Upper lobe of right lung (tissue), 1 donor: Measurements from ENCODE around the gene HIGD1B. TPM values are rescaled to one million over a fixed set of nuclear protein-coding genes. Genes with fewer than 3 reads are reported as not detected.

Experiments
- ATAC-seq: fragments of 200-7000 bp; cut with Tn5 transposase; one replicate; pipeline ENCODE4 v1.9.1; 2020; ENCODE audit warnings: mild to moderate bottlenecking, moderate library complexity
- DNase-seq: peaks from one replicate; pipeline ENCODE4 v3.0.0-alpha.2; 2020
- H3K27ac ChIP-seq: fragments of 200-600 bp; one replicate; pipeline ENCODE4 v1.8.0; 2022
- H3K27me3 ChIP-seq: fragments of 200-600 bp; one replicate; pipeline ENCODE4 v1.8.0; 2022; ENCODE audit warnings: mild to moderate bottlenecking
- H3K36me3 ChIP-seq: fragments of 200-600 bp; one replicate; pipeline ENCODE4 v1.8.0; 2022
- H3K4me1 ChIP-seq: fragments of 200-600 bp; one replicate; pipeline ENCODE4 v1.8.0; 2022
- H3K4me3 ChIP-seq: fragments of 200-600 bp; one replicate; pipeline ENCODE4 v1.8.0; 2022; ENCODE audit warnings: mild to moderate bottlenecking
- H3K9me3 ChIP-seq: fragments of 200-600 bp; one replicate; pipeline ENCODE4 v1.8.0; 2022
- intact Hi-C: fragments of 100-400 bp; cut with DNase I; formaldehyde crosslinking; loops from one replicate; pipeline ENCODE4 v1.11.0; 2022
- long read RNA-seq: library from polyadenylated mRNA; unstranded; transcript quantifications from one replicate; pipeline ENCODE4 v2.0.0, GENCODE V29; 2021
- total RNA-seq: library from RNA; stranded (reverse); fragmentation: NEBNext Ultra II Directional; extraction: Animal tissue kit (Norgen Biotek cat#: 25700); gene quantifications from one replicate; pipeline ENCODE4 v1.2.1, GENCODE V29; 2021
- TF ChIP-seq, protein P1 (sequence below): fragments of 200-600 bp; IDR thresholded peaks from one replicate; pipeline ENCODE4 v1.8.0; 2022; ENCODE audit warnings: antibody characterized with exemption
- donor health status: DM: no; HTN: yes; CAD: no; lungs with severe emphysema.

Gene HIGD1B
- 36.4 TPM for total RNA-seq
- long read RNA-seq, partial matches to known transcripts, result 0 of 8 reads
- long read RNA-seq, other reads (novel, unspliced or antisense), result 6 of 8 reads

DNA sequence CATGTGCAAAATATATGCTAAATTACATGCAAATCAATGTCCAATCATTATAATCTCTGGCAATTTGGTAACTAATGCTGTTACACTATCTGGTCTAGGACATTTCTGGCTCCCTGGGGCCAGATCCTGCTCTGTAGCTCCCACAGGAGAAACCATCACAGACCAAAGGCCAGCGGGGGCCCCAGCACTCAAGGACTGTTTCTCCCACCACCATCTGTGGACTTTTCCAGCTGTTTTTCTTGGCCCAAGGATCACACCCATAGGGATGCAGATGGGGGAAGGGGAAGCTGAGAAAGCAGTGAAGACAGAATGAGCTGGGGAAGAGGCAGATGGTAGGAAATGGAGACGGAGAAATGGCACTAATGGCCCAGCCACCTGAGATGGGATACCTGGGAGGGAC, at the start of gene HIGD1B:
Gene HIGD1B (plus strand): TSS at position 298 of the 400 bp plus-strand sequence. CDS start 270 bp downstream, outside the sequence.
- peaks cover 28% of the 10 kb centered on the region for H3K36me3 ChIP-seq
- no peak within 1 kb of the TSS for H3K27ac ChIP-seq
- H3K4me3 ChIP-seq, result no peak within 1 kb of the TSS
- TF ChIP-seq, protein P1, sequence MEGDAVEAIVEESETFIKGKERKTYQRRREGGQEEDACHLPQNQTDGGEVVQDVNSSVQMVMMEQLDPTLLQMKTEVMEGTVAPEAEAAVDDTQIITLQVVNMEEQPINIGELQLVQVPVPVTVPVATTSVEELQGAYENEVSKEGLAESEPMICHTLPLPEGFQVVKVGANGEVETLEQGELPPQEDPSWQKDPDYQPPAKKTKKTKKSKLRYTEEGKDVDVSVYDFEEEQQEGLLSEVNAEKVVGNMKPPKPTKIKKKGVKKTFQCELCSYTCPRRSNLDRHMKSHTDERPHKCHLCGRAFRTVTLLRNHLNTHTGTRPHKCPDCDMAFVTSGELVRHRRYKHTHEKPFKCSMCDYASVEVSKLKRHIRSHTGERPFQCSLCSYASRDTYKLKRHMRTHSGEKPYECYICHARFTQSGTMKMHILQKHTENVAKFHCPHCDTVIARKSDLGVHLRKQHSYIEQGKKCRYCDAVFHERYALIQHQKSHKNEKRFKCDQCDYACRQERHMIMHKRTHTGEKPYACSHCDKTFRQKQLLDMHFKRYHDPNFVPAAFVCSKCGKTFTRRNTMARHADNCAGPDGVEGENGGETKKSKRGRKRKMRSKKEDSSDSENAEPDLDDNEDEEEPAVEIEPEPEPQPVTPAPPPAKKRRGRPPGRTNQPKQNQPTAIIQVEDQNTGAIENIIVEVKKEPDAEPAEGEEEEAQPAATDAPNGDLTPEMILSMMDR, result no peak
- DNase-seq (no peak), ATAC-seq (no peak)
- intact Hi-C loops, result no loop called here
- no peaks in the 10 kb centered on the region for H3K9me3 ChIP-seq
- H3K4me1 ChIP-seq, result no peaks in the 10 kb centered on the region
- no peaks in the 10 kb centered on the region for H3K27me3 ChIP-seq

DNA sequence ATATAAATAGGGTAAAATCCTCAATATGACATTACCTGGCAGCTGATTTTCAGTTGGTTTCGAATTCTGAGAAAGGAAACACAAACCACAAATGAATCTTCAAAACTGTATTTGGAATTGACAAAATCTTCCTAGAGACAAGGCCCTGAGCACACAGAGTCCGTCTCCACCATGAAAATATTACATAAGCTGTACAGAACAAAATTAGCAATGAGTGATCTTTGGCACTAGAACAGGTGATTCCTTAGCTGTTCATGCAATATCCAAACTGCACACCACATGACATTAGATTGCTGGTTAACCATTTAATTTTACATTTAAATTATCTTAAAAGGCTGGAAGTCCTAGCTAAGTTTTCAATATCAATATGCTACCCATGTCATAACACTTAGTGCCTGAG, 49.3 kb upstream of the HIGD1B start:
- Histone ChIP-seq H3K4me3 (no peak overlapping the region), H3K9me3 (no peaks in the 10 kb centered on the region), H3K27me3 (no peaks in the 10 kb centered on the region), H3K27ac (no peak overlapping the region), H3K36me3 (no peaks in the 10 kb centered on the region), H3K4me1 (peaks cover 7% of the 10 kb centered on the region)
- intact Hi-C loops, result no loop called here
- DNase-seq (no peak), ATAC-seq (no peak)
- TF ChIP-seq, protein P1, result no peak

DNA sequence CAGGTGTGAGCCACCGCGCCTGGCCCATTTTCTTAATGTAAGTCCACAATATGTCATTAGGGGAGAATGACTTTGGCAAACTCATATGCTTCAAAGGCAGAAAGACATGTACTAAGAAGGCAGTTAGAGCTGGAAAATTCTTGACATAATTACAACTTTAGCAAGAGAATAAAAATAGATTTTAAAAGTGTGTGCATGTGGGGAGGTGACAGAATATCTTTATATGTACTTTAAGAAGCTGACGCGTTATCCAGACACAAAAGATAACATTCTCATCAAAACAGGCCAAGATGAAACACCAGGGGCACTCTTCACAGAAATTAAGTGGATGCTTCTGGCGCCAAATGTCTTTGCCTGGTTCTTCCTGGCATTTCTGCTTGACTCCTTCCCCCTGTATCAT, 45.8 kb upstream of the HIGD1B start:
- DNase-seq (no peak), ATAC-seq (no peak)
- Histone ChIP-seq H3K27me3 (no peaks in the 10 kb centered on the region), H3K4me1 (no peaks in the 10 kb centered on the region), H3K9me3 (no peaks in the 10 kb centered on the region), H3K4me3 (no peak overlapping the region), H3K27ac (no peak overlapping the region), H3K36me3 (no peaks in the 10 kb centered on the region)
- TF ChIP-seq, protein P1, result no peak
- intact Hi-C loops, result no loop called here

DNA sequence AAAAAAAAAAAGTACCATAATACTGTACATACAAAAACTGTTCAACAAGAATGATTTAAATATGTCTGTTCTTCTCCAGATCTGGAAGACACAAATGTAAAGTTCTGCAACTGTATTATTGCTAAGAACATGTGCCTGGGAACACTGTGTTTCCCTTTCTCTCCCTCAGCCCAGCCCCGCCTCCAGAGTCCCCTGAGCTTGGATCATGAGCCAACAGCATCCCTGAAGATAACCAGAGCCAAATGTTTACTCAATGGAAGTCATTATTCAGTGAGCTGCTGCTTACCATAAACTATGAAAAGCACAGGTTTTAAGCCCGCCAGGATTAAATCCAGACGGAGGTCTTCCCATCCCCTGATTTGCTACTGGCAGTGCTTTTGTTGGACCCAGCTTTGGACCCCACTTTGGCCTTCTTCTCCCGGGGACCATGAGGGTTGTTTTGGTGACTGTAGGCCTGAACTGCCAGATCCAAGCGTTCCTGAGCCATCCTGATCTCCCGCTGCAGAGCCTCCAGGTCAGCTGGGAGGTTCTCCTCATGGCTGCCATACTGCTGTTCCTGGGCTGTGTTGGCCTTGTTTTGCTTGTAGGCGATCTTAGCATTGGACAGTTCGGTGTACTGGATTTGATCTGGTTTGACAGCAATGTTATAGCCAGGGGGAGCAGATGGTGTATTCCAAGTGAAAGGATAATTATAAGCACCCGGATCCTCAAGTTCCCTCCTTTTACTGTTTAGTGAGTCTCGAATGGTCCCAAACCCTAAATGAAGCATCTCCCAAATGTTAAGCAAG, 43.2 kb upstream of the HIGD1B start:
- Histone ChIP-seq H3K9me3 (no peaks in the 10 kb centered on the region), H3K27ac (no peak overlapping the region), H3K4me1 (no peaks in the 10 kb centered on the region), H3K27me3 (no peaks in the 10 kb centered on the region), H3K4me3 (no peak overlapping the region), H3K36me3 (no peaks in the 10 kb centered on the region)
- intact Hi-C loops, result no loop called here
- no peak for DNase-seq
- TF ChIP-seq, protein P1, result no peak
- no peak for ATAC-seq

DNA sequence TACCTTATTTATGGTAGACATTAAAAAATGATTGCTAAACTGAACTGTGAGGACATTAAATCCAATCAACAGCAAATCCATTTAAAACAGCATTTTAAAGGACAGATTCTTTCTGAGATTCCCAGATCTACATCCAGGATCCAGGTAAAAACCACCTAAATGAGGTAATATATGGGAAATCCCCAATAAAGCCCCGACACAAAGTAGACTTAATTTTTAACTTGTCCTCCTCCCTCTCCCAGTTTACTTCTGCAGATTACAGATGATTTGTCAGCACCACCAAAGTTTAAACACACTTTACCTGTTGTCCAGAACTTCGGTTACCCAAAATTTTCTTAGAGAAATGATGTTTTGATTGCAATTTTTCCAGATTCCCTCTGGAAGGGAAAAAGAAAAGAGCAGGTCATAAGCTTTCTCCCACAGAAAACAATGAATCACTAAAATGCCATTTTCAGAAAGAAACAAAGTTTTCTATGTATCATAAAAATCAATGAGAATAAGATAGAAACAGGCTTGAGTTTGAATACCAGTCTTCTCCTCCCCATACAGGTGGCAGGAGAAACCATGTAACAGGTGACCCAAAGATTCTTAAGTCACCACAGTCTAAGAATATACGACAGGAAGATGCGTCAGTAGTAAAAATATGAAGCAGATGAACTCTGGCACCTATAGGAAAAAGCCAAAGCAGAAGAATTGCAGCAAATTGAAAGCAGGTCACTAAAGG, 40.4 kb upstream of the HIGD1B start:
- H3K4me1 ChIP-seq, result no peaks in the 10 kb centered on the region
- H3K27me3 ChIP-seq, result no peaks in the 10 kb centered on the region
- H3K9me3 ChIP-seq, result no peaks in the 10 kb centered on the region
- DNase-seq (no peak), ATAC-seq (no peak)
- H3K4me3 ChIP-seq, result no peak overlapping the region
- H3K27ac ChIP-seq, result no peak overlapping the region
- TF ChIP-seq, protein P1, result no peak
- intact Hi-C loops, result no loop called here
- H3K36me3 ChIP-seq, result no peaks in the 10 kb centered on the region
